ENCODE measurements around the gene FHOD3.

The FHOD3 gene

DNA sequence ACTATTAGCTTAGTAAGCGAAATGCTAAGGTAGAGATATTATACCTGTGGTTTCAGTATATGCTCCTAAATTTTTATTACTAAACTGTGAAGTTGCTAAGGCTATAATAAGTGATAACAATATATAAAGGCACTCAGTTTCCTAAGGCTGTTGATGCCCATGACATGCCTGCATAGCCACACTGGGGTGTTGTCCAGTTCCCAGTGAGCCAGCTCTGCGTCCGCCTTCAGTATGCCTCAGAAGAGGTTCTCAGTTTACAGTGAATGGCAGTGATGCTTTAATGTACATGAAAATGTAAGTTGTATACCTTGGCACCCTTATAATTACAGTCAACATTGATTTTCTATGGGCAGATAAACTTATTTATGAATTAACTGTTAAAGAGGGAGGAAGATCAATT is 7.2 kb downstream of the FHOD3 start:
- Histone ChIP-seq H3K27ac (replicated peaks) (no peak overlapping the region), H3K27me3 (ENCODE audit: insufficient read depth, poor library complexity, severe bottlenecking) (peaks cover 31% of the 10 kb centered on the region), H3K4me3 (replicated peaks; ENCODE audit: insufficient read depth, low read length) (no peak overlapping the region)
- DNase-seq (ENCODE audit: low read depth in 1 of 2, low spot score in 1 of 2): no peak
- no peak for TF ChIP-seq SPI1 (IDR thresholded peaks at IDR 0.05; ENCODE audit: borderline replicate concordance, low read depth)
- no peak for TF ChIP-seq GABPA (IDR thresholded peaks at IDR 0.05; ENCODE audit: low read depth)
- no peak for TF ChIP-seq POLR2AphosphoS5 (IDR thresholded peaks at IDR 0.05; ENCODE audit: low read depth)

DNA sequence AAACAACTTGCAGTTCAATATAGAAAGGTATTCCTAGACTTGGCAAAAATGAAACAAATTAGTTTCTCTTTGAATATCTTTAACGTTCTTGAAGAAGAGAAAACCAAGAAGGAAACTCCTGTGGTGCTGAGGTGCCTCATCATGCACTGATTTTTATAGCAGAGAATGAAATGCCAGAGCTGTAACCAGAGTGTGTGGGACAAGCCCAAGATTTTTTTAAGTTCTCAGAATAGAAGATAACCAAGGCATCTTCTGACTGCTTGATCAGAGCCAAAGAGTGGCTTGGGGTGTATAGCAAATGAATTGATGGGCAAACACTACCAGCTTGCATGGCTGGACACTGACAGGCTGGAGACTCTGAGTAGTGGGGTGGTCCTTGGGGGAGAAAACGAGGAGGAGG is 7.9 kb downstream of the FHOD3 start:
- DNase-seq (ENCODE audit: low read depth in 1 of 2, low spot score in 1 of 2): no peak
- no peak overlapping the region for H3K27ac ChIP-seq (replicated peaks)
- H3K27me3 ChIP-seq (ENCODE audit: insufficient read depth, poor library complexity, severe bottlenecking): peaks cover 24% of the 10 kb centered on the region
- TF ChIP-seq, protein P1, sequence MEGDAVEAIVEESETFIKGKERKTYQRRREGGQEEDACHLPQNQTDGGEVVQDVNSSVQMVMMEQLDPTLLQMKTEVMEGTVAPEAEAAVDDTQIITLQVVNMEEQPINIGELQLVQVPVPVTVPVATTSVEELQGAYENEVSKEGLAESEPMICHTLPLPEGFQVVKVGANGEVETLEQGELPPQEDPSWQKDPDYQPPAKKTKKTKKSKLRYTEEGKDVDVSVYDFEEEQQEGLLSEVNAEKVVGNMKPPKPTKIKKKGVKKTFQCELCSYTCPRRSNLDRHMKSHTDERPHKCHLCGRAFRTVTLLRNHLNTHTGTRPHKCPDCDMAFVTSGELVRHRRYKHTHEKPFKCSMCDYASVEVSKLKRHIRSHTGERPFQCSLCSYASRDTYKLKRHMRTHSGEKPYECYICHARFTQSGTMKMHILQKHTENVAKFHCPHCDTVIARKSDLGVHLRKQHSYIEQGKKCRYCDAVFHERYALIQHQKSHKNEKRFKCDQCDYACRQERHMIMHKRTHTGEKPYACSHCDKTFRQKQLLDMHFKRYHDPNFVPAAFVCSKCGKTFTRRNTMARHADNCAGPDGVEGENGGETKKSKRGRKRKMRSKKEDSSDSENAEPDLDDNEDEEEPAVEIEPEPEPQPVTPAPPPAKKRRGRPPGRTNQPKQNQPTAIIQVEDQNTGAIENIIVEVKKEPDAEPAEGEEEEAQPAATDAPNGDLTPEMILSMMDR (IDR thresholded peaks at IDR 0.05; ENCODE audit: insufficient read depth, low read length): no peak
- TF ChIP-seq, protein P2, sequence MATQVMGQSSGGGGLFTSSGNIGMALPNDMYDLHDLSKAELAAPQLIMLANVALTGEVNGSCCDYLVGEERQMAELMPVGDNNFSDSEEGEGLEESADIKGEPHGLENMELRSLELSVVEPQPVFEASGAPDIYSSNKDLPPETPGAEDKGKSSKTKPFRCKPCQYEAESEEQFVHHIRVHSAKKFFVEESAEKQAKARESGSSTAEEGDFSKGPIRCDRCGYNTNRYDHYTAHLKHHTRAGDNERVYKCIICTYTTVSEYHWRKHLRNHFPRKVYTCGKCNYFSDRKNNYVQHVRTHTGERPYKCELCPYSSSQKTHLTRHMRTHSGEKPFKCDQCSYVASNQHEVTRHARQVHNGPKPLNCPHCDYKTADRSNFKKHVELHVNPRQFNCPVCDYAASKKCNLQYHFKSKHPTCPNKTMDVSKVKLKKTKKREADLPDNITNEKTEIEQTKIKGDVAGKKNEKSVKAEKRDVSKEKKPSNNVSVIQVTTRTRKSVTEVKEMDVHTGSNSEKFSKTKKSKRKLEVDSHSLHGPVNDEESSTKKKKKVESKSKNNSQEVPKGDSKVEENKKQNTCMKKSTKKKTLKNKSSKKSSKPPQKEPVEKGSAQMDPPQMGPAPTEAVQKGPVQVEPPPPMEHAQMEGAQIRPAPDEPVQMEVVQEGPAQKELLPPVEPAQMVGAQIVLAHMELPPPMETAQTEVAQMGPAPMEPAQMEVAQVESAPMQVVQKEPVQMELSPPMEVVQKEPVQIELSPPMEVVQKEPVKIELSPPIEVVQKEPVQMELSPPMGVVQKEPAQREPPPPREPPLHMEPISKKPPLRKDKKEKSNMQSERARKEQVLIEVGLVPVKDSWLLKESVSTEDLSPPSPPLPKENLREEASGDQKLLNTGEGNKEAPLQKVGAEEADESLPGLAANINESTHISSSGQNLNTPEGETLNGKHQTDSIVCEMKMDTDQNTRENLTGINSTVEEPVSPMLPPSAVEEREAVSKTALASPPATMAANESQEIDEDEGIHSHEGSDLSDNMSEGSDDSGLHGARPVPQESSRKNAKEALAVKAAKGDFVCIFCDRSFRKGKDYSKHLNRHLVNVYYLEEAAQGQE (IDR thresholded peaks at IDR 0.05; ENCODE audit: insufficient replicate concordance, low read depth): no peak
- TF ChIP-seq GABPA (IDR thresholded peaks at IDR 0.05; ENCODE audit: low read depth) (no peak), SPI1 (IDR thresholded peaks at IDR 0.05; ENCODE audit: borderline replicate concordance, low read depth) (no peak), POLR2AphosphoS5 (IDR thresholded peaks at IDR 0.05; ENCODE audit: low read depth) (no peak)
- H3K4me3 ChIP-seq (replicated peaks; ENCODE audit: insufficient read depth, low read length): no peak overlapping the region

DNA sequence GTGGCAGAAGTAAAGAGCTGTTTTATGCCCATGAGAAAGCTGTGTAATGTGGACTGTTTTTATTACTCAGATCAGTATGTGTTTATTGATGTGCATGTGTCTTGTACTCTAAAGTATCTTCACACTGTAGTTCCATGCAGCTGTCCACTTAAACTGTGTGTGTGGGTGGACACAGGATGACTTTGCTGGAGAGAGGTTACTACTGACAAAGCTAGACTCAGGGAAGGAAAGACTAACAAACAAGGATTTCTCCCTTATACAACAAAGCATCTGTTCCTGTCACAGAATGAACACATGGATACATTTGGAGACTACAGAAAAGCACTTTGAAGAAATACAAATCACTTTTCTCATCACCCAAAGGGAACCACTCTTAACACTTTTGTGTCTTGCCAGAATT is 10.0 kb downstream of the FHOD3 start:
- no peak for DNase-seq (ENCODE audit: low read depth in 1 of 2, low spot score in 1 of 2)
- TF ChIP-seq, protein P1 (IDR thresholded peaks at IDR 0.05; ENCODE audit: insufficient read depth, low read length): no peak
- TF ChIP-seq SPI1 (IDR thresholded peaks at IDR 0.05; ENCODE audit: borderline replicate concordance, low read depth): no peak
- no peak for TF ChIP-seq POLR2AphosphoS5 (IDR thresholded peaks at IDR 0.05; ENCODE audit: low read depth)
- TF ChIP-seq GABPA (IDR thresholded peaks at IDR 0.05; ENCODE audit: low read depth): no peak
- TF ChIP-seq, protein P2 (IDR thresholded peaks at IDR 0.05; ENCODE audit: insufficient replicate concordance, low read depth): no peak
- H3K27ac ChIP-seq (replicated peaks): no peak overlapping the region

DNA sequence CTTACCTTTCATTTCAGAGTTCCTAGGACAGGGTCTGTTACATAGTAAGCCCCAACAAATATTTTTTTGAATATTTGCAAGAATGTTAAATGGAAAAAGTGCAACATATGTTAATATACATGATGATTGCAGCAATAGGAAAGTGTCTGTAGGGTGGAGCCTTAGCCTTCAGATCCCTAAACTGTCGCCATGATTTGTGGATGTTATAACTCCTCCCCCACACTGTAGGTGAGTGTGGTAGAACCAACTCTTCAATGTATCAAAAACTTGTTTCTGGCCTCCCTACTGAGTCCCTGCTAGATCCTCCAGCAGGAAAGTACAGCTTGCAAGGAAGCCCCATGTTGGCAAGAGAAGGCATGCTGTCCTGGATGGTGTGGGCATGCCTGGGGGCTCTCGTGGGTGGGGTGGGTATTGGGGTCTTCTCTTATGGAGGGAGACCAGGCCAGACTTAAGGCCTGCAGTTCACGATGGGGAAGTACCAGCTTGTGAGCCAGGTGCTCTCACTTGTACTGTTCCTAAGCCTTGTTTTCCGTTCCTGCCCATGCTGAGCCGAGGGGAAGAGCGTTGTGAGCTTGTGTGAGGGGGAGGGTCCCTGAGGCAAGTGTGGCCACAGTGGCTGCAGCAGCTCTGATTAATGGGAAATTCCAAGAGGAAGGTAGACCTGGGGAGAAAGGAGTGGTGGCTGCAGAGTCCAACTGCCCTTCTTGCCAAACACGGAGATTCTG is 11.4 kb downstream of the FHOD3 start:
- TF ChIP-seq, protein P1 (IDR thresholded peaks at IDR 0.05; ENCODE audit: insufficient read depth, low read length): no peak
- TF ChIP-seq SPI1 (IDR thresholded peaks at IDR 0.05; ENCODE audit: borderline replicate concordance, low read depth): no peak
- Histone ChIP-seq H3K4me3 (replicated peaks; ENCODE audit: insufficient read depth, low read length) (no peak overlapping the region), H3K27ac (replicated peaks) (no peak overlapping the region), H3K27me3 (ENCODE audit: insufficient read depth, poor library complexity, severe bottlenecking) (peaks cover 8% of the 10 kb centered on the region)
- DNase-seq (ENCODE audit: low read depth in 1 of 2, low spot score in 1 of 2): no peak

More for the DNA sequence above, 10.0 kb downstream of the FHOD3 start:
- Histone ChIP-seq H3K27me3 (ENCODE audit: insufficient read depth, poor library complexity, severe bottlenecking) (peaks cover 15% of the 10 kb centered on the region), H3K4me3 (replicated peaks; ENCODE audit: insufficient read depth, low read length) (no peak overlapping the region)
